HG02678 (cell line): Measurements from ENCODE around the gene UCK1.

Experiments
- ATAC-seq: cut with Tn5 transposase; IDR thresholded peaks from one replicate; pipeline ENCODE4 v1.9.1; 2021; ENCODE audit warnings: mild to moderate bottlenecking, moderate library complexity; ENCODE audit not compliant: unreplicated experiment

Gene UCK1

DNA sequence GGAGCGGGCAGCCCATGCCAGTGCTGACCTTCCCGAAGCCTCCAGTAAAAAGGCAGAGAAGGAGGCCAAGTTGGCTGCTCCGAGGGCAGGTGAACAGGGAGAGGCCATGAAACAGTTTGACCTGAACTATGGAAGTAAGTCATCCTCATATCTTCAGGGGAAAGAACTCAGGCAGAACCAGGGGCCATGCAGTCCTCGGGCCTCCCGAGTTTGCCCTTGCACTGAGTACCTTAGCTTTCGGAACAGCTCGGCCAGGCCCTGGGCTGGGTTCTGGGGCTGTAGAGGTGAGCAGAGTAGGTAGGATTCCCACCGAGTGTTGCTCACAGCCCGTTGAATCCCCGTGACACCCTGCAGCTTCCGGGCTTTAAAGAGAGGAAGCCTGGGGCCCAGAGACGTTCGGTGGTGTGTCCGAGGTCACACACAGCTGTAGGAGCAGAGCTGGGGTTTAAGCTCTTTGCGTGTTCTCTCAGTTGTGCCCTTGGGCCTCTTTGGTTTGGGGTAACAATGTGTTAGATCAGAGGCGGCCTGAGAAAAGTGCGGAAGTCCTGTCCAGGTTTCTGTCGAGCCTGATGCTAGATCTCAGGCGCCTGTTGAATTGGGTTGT lies 53.1 kb downstream of the UCK1 start:
- ATAC-seq = no peak

DNA sequence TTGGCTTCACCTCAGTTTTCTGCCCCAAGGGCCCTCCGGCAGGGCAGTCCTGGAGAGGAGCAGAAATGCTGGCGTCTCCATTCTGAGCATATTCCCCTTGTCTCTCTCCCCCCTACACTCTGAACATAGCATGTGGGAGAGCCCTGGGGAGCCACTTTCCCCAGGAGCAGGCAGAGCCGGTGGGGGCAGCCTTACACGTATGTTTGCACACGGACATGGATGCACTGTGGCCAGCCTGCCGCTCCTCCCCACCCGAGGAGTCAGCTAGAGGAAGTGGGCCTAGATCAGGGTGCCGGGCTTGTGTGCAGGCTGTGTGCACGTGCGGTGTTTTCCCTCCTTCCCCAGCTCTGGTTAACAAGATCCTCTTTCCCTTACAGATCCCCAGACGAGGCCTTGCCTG lies 53.7 kb downstream of the UCK1 start:
- ATAC-seq = no peak

DNA sequence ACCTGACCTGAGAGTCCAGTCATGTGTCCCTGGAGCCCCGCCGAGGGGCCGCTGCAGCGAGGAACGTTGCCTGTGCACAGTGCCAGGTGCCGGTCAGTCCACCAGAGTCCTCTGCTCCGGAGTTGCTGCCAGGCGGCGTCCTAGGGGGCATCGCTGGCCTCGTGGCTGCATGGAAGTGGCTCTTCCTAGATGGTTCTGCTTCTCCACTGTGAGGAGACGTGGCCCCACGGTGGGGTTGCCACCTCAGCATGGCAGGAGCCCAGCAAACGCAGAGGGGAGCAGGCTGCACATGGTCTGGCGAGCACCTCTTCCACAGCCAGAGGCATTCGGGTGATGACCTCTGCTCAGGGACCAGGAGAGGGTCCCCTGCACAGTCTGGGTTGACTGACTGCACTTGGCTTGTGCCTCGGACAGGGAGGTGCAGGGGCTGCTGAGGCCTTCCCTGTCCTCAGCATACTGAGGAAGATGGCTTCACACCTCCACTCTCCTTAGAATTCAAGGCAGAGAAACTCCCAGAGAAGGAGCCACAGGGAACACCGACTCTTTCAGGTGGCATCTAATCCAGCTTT lies 54.2 kb downstream of the UCK1 start:
- ATAC-seq = no peak

- ATAC-seq = no peak
Measured at GRCh38 chr9:131475956-131476776, 54.9 kb downstream of the UCK1 start.

GRCh38 chr9:131475111-131475955 lies 55.7 kb downstream of the UCK1 start:
- no peak for ATAC-seq

DNA sequence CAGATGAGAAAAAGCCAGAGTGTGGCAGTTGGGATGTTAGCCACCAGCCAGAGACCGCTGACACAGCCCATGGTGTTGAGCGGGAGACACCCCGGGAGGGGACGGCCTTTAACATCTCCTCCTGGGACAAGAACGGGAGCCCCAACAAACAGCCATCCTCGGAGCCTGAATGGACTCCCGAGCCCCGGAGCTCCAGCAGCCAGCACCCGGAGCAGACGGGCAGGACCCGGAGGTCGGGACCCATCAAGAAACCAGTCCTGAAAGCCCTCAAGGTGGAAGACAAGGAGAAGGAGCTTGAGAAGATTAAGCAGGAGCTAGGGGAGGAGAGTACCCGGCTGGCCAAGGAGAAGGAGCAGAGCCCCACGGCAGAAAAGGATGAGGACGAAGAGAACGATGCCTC lies 56.4 kb downstream of the UCK1 start:
- ATAC-seq = no peak

DNA sequence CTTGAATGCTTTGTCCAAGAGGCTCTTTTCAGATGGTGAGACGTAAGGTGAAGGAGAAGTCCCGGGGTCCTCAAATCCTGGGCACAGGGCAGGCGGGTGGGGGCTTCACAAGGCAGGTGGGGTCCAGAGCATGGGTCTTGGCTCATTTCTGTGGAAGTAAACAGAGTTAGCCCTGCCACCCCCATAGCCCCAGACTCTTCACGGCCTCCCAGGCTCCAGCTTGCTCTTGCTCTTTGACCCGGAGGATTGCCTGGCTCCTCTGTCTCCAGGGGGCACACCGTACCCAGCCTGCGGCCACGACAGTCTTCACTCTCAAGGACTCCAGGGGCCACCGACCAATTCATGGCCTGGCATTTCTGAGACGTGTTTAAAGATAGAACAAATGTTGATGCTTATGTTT lies 57.2 kb downstream of the UCK1 start:
- ATAC-seq = no peak
